NCI-H226 (cell line): ENCODE results near the gene MOB3B.
"Not testable (repeated sequence)": the region's sequence is repeated elsewhere in the genome, so short reads cannot be mapped to it uniquely, and the experiment has no call there.

Experiments used
- DNase-seq: peaks from one replicate; pipeline ENCODE4 v3.0.0-alpha.2; 2015

MOB3B gene

GRCh38 chr9:27472195-27472594 is 57.4 kb downstream of the MOB3B start:
- DNase-seq = no peak

GRCh38 chr9:27471789-27472188 is 57.8 kb downstream of the MOB3B start:
- no peak for DNase-seq

- no peak for DNase-seq
Observed at GRCh38 chr9:27471366-27471765, 58.2 kb downstream of the MOB3B start.

GRCh38 chr9:27470291-27470856 is 59.2 kb downstream of the MOB3B start:
- DNase-seq = no peak

- DNase-seq = no peak
Observed at GRCh38 chr9:27469550-27469949, 60.1 kb downstream of the MOB3B start.

- no peak for DNase-seq
Observed at GRCh38 chr9:27468462-27469110, 61.0 kb downstream of the MOB3B start.

GRCh38 chr9:27468000-27468399 is 61.6 kb downstream of the MOB3B start:
- DNase-seq = no peak

GRCh38 chr9:27467486-27467885 is 62.1 kb downstream of the MOB3B start:
- no peak for DNase-seq

- not testable (repeated sequence) for DNase-seq
Observed at GRCh38 chr9:27466516-27466915, 63.1 kb downstream of the MOB3B start.

- DNase-seq = not testable (repeated sequence)
Observed at GRCh38 chr9:27464950-27465349, 64.7 kb downstream of the MOB3B start.

GRCh38 chr9:27462846-27463245 is 66.8 kb downstream of the MOB3B start:
- no peak for DNase-seq

- no peak for DNase-seq
Observed at GRCh38 chr9:27462434-27462833, 67.2 kb downstream of the MOB3B start.

- peak; percentile 58 for DNase-seq
Observed at GRCh38 chr9:27460226-27461023, 69.2 kb downstream of the MOB3B start.

- no peak for DNase-seq
Observed at GRCh38 chr9:27457445-27457844, 72.2 kb downstream of the MOB3B start.

- no peak for DNase-seq
Observed at GRCh38 chr9:27453860-27454553, 75.6 kb downstream of the MOB3B start.

GRCh38 chr9:27451207-27451797 is 78.3 kb downstream of the MOB3B start:
- no peak for DNase-seq

- no peak for DNase-seq
Observed at GRCh38 chr9:27450752-27451151, 78.9 kb downstream of the MOB3B start.

GRCh38 chr9:27448356-27448755 is 81.3 kb downstream of the MOB3B start:
- DNase-seq = not testable (repeated sequence)

GRCh38 chr9:27447031-27447683 is 82.5 kb downstream of the MOB3B start:
- no peak for DNase-seq

- DNase-seq = no peak
Observed at GRCh38 chr9:27445688-27446087, 83.9 kb downstream of the MOB3B start.

GRCh38 chr9:27445057-27445595 is 84.5 kb downstream of the MOB3B start:
- no peak for DNase-seq

GRCh38 chr9:27442464-27442863 is 87.2 kb downstream of the MOB3B start:
- DNase-seq = no peak
